HG03039 (cell line): ENCODE results near the gene PDZD2.
A peak's percentile ranks its signal among the peaks of the same experiment; 100 is the strongest.
"Not testable (repeated sequence)": the region's sequence is repeated elsewhere in the genome, so short reads cannot be mapped to it uniquely, and the experiment has no call there.

Experiments
- ATAC-seq: cut with Tn5 transposase; IDR thresholded peaks from one replicate; pipeline ENCODE4 v1.9.1; 2021; ENCODE audit warnings: mild to moderate bottlenecking, moderate library complexity; ENCODE audit not compliant: unreplicated experiment

The PDZD2 gene

GRCh38 chr5:31962871-31963307, 324.0 kb downstream of the PDZD2 start:
- ATAC-seq: no peak

GRCh38 chr5:31963358-31964006, 324.6 kb downstream of the PDZD2 start:
- ATAC-seq: no peak

DNA sequence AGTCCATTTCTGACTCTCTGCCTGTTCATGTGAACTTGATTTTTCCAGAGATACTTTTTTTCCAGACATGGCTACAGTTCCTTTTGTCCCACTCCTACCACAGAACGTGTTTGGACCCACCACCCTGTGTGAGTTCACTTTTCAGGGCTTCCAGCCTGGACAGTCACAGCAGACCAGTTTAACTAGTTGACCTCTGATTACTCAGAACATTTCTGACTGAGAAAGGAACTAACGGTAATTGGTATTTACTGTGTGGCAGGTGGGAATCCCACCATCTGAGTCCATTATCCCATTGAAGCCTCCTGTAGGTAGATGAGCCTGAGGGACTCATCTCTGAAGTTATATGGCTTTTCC, 325.1 kb downstream of the PDZD2 start:
- ATAC-seq: no peak

DNA sequence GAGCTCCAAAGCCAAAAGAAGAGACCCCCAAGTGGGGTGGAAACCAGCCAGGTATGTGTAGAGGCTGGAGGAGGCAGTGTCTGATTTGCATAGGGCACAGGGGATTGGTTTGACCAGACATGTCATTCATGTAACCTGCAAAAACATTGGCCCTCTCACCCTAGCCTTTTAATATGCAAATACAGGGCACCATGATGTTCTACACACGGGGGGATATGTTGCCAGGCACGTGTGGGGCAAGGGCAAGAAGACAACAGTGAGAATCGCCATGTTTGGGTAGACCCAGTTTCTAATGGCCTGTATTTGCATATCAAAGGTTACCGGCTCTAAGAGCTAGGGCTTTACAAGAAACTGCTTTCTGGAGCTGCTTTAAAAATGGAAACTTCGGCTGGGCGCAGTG, 326.3 kb downstream of the PDZD2 start:
- no peak for ATAC-seq

DNA sequence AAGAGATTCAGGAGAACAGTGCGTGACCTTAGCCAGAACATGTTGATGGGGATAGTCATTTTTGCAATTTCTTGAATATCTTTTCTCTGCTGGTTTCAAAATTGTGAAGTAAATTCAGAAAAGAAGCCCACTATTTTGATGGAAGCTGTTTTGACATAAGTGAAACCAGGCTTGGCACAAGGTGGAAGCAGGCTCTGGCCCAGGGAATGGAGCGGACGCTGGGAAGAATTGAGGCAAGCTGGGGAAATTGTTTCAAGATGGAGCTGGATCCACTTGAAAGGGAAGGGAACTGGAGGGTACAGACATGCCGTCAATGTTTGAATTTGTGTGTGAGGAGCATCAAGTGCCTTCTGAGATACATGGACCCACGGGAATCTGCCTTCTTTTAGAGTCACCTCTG, 328.0 kb downstream of the PDZD2 start:
- no peak for ATAC-seq

- ATAC-seq: no peak
These were observed 328.5 kb downstream of the PDZD2 start for GRCh38 chr5:31967461-31967860.

GRCh38 chr5:31972558-31972957, 333.6 kb downstream of the PDZD2 start:
- ATAC-seq: no peak

DNA sequence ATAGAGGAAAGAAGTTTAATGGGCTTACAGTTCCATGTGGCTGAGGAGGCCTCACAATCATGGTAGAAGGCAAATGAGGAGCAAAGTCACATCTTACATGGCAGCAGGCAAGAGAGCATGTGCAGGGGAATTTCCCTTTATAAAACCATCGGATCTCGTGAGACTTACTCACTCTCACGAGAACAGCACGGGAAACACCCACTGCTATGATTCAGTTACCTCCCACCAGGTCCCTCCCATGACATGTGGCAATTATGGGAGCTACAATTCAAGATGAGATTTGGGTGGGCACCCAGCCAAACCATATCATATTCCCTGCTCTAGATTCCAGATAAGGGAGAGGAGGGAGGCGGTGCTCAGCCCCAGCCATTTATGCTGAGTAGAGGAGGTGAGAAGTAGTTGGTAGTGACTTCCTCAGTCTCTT, 336.3 kb downstream of the PDZD2 start:
- not testable (repeated sequence) for ATAC-seq

GRCh38 chr5:31976169-31976568, 337.2 kb downstream of the PDZD2 start:
- ATAC-seq: no peak

DNA sequence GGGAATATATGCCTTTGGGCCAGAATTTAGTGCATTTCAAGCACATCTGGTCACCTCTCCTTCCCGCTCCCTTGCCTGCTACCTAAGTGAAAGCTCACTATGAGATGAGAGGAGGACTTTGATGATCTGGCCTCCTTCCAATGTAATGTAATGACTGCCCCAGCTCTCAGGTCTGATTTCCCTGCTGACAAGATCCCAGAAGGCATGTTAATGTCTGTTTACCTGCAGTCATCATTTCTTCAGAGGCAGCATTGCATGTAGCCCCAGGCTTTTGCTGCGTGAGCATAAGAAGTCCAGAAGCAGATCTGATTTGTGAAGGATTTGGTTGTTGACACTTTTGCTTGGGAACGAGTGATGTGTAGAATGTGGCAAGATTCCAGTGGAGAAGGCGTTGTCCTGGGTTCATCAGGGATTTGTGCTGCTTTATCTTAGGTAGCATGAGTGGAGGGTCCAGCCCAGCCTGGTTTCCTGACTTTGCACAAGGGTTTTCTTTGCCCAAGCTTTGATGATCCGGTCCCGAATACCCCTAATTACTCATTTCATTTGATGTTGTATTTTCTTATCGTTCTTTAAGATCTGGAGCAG, 342.5 kb downstream of the PDZD2 start:
- no peak for ATAC-seq

DNA sequence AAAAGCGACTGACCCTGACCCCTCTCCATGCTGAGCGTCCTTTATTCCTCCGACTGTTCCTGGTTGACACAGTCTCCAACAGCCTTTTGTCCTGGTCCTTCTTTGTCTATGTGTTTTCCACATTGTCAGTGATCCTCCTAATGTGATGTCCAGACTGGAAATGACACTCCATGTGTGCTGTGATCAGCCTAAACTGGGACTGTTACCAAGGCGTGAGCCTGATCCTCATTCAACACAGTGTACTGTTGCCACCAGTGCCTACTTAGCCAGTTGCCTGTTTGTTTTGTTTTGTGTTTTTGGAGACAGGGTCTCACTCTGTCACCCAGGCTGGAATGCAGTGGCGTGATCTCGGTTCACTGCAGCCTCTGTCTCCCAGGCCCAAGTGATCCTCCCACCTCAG, 343.1 kb downstream of the PDZD2 start:
- ATAC-seq: no peak

DNA sequence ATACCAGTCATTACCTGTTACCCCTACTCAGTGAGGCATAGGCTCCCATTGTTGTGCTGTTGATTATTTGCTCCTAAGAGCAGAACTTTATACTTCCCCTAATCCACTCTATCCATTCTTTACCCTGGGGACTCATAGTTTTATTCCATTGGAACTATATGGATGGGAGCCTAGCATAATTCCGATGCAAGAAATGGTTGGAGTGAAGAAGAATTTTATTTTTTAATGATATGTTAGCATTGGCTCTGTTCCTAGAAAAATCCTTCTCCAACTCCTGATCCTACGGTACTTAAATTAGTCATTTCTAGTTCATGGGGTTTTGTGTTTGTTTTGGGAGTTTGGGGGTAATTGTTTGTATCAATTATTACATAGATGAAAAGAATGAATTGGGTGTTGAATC, 343.7 kb downstream of the PDZD2 start:
- ATAC-seq: no peak

GRCh38 chr5:31983851-31984250, 344.9 kb downstream of the PDZD2 start:
- no peak for ATAC-seq

GRCh38 chr5:31984691-31985090, 345.8 kb downstream of the PDZD2 start:
- no peak for ATAC-seq

DNA sequence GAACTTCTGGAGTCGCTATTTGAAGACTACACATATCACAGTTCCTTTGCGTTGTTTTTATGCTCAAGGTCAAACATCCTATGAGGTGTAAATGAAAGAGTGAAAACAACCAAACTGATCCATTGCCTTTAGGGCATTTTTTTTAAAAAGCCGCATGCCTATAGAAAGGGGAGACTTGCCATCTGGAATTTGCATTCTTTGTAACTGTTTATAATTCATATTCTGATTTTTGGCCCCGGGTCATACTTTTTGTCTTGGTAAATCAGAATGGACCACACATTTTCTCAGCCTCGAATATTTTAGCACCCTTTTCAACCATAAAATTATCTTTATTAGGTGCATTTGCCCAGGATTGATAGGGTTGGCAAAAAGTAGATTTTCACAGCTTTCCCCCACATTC, 347.2 kb downstream of the PDZD2 start:
- no peak for ATAC-seq

- no peak for ATAC-seq
These were observed 349.2 kb downstream of the PDZD2 start for GRCh38 chr5:31987985-31988710.

DNA sequence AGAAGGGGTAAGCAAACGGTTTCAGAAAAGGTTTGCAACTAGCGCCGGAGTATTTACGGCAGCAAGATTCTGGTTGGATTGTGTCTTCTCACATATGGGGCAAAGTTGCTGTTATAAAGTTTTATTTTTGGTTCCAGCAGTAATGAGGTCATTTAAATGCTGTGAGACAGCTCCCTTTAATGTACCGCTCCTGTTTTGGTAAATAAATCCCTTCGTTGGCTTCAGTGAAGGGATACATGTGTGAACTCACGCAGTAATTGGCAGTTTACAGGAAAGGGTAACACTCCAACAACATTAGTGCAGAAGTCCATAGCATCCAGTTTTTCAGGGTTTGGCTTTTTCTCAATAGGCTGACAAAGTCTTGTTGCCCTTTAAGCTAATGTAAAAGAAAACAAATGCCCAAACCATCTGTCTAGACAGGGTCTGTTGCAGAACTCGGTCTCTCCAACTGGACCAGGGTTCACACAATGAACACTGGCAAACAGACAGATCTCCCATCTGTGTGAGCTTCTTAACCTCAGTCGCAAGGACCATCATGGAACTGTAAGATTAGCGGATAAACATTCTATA, 351.2 kb downstream of the PDZD2 start:
- ATAC-seq: no peak

DNA sequence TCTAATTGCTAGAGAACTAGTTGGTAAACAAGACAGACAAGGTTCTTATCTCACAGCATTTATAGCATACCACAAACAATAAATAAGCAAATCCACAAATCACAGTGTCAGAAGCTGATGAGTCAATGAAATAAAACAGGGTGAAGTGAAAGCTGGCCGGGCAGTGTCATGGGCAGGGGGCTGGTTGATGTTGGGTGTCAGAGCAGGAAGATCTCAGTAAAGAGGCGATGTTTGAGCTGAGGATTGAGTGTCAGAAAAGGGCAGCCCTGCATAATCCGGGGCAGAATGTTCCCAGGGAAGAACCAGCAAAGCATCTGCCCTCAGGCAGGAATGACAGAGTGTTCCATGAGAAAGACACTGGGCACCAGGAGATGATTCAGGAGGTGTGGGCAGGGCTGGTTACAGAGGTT, 351.8 kb downstream of the PDZD2 start:
- no peak for ATAC-seq

DNA sequence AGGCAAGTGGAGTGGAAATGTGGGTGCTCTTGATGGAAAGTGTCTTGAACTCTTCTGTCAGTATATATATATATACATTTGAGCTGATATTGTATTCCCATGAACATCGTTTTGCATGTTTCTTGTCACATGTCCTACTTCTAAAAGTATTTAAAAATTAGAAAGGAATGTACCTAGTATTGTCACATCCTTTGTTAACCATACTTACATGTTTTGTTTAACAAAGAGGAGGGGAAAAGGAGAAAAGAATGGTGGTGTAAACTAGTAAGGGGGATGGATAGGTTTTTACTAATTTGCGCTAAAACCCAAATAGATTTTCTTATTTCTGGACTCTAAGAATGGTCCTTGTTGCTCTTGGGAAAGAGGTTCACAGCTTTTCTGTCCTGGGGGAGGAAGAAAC, 353.4 kb downstream of the PDZD2 start:
- ATAC-seq: no peak

GRCh38 chr5:31993165-31993961, 354.4 kb downstream of the PDZD2 start:
- no peak for ATAC-seq

DNA sequence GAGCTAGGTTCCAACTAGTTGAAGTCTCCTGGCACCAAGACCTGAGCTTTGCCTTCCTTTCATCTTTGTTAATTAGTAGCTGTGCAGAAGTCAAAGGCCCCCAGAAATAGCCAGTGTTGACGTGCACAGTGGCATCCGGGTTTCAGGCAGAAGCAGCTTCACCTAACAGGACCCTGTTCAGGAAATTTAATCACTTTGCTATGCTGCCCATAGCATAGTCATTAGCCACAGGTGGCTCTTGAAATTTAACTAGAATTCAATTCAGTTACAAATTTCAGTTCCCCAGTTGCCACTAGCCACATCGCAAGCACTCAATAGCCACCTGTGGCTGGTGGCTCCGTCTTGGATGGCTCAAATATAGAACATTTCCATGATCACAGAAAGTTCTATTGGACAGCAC, 356.1 kb downstream of the PDZD2 start:
- ATAC-seq: peak; percentile 33
